ENCODE data around the gene PRH2. TPM values are rescaled to one million over a fixed set of nuclear protein-coding genes. Genes with fewer than 3 reads are reported as not detected.

PRH2 gene
- total RNA-seq, 2 donors from 2014 or later, result not detected

DNA sequence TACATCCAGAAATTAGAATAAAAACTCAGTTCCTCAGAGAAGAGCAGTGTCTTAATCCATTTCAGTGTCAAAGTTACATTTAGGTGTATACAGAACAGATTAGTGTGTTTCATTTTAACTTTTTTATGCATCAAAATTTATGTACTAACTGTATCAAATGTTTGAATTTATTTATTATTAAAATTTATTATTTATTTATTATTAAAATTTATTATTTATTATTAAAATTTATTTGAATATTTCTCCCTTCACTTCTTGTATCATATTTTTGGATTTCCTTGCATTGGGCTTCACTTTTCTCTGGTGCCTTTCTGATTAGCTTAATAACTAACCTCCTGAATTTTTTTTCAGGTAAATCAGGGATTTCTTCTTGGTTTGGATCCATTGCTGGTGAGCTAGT, 12.3 kb downstream of the PRH2 start:
- Histone ChIP-seq H3K4me3 (no peak overlapping the region), H3K36me3 (no peaks in the 10 kb centered on the region), H3K27me3 (no peaks in the 10 kb centered on the region), H3K9ac (ENCODE audit: low read depth in 2 of 2, low read length in 2 of 2) (no peak overlapping the region), H3K4me1 (no peaks in the 10 kb centered on the region), H3K27ac (no peak overlapping the region), H3K9me3 (no peaks in the 10 kb centered on the region)
- DNase-seq, result no peak
- intact Hi-C loops (cut with DNase I), result no loop called here
- TF ChIP-seq, protein P1, sequence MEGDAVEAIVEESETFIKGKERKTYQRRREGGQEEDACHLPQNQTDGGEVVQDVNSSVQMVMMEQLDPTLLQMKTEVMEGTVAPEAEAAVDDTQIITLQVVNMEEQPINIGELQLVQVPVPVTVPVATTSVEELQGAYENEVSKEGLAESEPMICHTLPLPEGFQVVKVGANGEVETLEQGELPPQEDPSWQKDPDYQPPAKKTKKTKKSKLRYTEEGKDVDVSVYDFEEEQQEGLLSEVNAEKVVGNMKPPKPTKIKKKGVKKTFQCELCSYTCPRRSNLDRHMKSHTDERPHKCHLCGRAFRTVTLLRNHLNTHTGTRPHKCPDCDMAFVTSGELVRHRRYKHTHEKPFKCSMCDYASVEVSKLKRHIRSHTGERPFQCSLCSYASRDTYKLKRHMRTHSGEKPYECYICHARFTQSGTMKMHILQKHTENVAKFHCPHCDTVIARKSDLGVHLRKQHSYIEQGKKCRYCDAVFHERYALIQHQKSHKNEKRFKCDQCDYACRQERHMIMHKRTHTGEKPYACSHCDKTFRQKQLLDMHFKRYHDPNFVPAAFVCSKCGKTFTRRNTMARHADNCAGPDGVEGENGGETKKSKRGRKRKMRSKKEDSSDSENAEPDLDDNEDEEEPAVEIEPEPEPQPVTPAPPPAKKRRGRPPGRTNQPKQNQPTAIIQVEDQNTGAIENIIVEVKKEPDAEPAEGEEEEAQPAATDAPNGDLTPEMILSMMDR (IDR thresholded peaks at IDR 0.05), result no peak

DNA sequence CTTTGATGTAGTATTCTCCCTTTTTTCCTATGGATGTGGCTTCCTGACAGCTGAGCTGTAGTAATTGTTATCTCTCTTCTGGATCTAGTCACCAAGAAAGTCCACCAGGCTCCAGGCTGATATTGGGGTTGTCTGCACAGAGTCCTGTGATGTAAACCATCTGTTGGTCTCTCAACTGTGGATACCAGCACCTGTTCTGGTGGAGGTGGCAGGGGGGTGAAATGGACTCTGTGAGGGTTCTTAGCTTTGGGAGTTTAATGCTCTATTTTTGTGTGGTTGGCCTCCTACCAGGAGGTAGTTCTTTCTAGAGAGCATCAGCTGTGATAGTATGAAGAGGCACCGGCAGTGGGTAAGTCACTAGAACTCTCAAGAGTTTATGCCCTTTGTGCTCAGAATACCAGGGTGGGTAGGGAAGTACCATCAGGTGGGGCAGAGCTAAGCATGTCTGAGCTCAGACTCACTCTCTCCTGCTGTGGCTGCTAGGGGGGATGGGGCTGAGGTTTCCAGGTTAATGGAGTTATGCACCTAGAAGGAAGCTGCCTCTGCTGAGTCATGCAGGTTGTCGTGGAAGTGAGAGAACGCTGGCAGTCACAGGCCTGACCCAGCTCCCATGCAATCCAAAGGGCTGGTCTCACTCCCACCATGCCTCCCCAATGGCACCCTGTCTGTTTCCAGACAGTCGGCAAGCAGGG, 13.0 kb downstream of the PRH2 start:
- Histone ChIP-seq H3K9ac (ENCODE audit: low read depth in 2 of 2, low read length in 2 of 2) (no peak overlapping the region), H3K27ac (no peak overlapping the region), H3K27me3 (no peaks in the 10 kb centered on the region), H3K4me3 (no peak overlapping the region), H3K36me3 (no peaks in the 10 kb centered on the region), H3K9me3 (no peaks in the 10 kb centered on the region), H3K4me1 (no peaks in the 10 kb centered on the region)
- intact Hi-C loops (cut with DNase I), result no loop called here
- TF ChIP-seq, protein P1 (IDR thresholded peaks at IDR 0.05), result no peak
- DNase-seq, result no peak

DNA sequence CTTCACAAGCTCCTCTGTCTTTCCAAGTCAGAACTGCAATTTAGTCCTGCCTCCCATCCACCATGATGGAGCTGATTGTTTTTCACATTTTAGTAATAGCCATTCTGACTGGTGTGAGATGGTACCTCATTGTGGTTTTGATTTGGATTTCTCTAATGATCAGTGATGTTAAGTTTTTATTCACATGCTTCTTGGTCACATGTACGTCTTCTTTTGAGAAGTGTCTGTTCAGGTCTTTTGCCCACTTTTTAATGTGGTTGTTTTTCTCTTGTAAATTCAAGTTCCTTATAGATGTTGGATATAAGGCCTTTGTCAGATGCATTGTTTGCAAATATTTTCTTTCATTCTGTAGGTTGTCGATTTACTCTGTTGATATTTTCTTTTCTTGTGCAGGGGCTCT, 14.1 kb downstream of the PRH2 start:
- no peak for DNase-seq
- H3K36me3 ChIP-seq, result no peaks in the 10 kb centered on the region
- H3K4me1 ChIP-seq, result no peaks in the 10 kb centered on the region
- H3K4me3 ChIP-seq, result no peak overlapping the region
- TF ChIP-seq, protein P1 (IDR thresholded peaks at IDR 0.05), result no peak
- no peaks in the 10 kb centered on the region for H3K9me3 ChIP-seq
- intact Hi-C loops (cut with DNase I), result no loop called here
- no peak overlapping the region for H3K27ac ChIP-seq
- no peaks in the 10 kb centered on the region for H3K27me3 ChIP-seq
- H3K9ac ChIP-seq (ENCODE audit: low read depth in 2 of 2, low read length in 2 of 2), result no peak overlapping the region

DNA sequence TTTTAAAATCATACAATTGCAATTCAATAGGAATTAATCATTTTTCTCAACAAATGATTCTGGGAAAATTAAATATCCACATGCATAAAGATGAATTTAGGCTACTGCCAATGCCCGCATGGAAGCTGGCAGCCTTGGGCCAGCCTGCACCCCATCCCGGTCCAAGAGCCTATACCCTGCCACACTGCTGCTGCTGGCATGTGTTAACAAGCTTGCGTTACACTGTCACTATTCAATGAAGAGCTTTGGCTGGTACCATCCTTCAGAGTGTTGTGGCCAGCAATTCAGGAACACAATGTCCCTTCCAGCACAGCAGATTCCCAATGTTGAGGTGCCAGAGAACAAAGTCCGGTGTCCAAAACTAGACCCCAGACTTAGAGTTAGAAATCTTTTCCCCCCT, 23.6 kb downstream of the PRH2 start:
- no peak overlapping the region for H3K9ac ChIP-seq (ENCODE audit: low read depth in 2 of 2, low read length in 2 of 2)
- H3K36me3 ChIP-seq, result no peaks in the 10 kb centered on the region
- DNase-seq, result no peak
- H3K4me1 ChIP-seq, result no peaks in the 10 kb centered on the region
- H3K9me3 ChIP-seq, result no peaks in the 10 kb centered on the region
- TF ChIP-seq, protein P1 (IDR thresholded peaks at IDR 0.05), result no peak
- no peak overlapping the region for H3K27ac ChIP-seq
- no peak overlapping the region for H3K4me3 ChIP-seq
- no peaks in the 10 kb centered on the region for H3K27me3 ChIP-seq
- intact Hi-C loops (cut with DNase I), result no loop called here

DNA sequence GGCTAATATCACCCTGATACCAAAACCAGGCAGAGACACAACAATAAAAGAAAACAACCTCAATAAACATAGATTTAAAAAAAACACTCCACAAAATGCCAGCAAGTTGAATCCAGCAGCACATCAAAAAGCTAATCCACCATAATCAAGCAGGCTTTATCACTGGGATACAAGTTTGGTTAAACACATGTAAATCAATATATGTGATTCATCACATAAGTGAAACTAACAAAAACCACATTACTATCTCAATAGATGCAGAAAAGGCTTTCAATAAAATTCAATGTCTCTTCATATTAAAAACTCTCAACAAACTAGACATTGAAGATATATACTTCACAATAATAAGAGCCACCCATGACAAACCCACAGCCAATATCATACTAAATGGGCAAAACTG, 27.0 kb downstream of the PRH2 start:
- DNase-seq, result no peak
- Histone ChIP-seq H3K9ac (ENCODE audit: low read depth in 2 of 2, low read length in 2 of 2) (no peak overlapping the region), H3K9me3 (no peaks in the 10 kb centered on the region), H3K27me3 (no peaks in the 10 kb centered on the region), H3K4me3 (no peak overlapping the region), H3K27ac (no peak overlapping the region), H3K36me3 (no peaks in the 10 kb centered on the region), H3K4me1 (no peaks in the 10 kb centered on the region)
- TF ChIP-seq, protein P1 (IDR thresholded peaks at IDR 0.05), result no peak
- intact Hi-C loops (cut with DNase I), result no loop called here
